ENCODE results near the gene PGAM5.

PGAM5 gene

DNA sequence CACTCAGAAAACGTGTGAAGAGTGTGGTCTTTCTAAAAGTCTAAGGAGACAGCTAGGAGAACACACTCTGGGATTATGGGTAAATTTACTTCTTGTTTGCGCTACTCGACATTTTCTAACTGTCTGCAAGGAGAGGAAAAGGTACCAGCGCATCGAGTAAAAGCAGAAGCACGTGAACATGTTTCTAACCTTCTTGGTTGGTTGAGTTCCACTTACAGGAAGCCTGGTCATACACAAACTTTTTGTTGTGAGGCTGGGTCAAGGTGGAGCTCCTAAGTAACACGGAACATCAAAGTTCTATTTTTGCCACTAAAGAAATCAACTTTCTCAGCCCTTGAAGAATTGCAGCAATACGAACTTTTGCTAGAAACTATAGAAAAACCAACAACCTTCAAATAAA is 31.0 kb downstream of the PGAM5 start:
- Histone ChIP-seq H3K4ac (ENCODE audit: low read length) (no peak overlapping the region), H3K18ac (ENCODE audit: low read length) (no peak overlapping the region), H2AFZ (ENCODE audit: low read length) (no peak overlapping the region), H3K4me3 (ENCODE audit: low read length in 2 of 2) (no peak overlapping the region), H3K27ac (replicated peaks; ENCODE audit: low read length) (no peak overlapping the region), H2BK5ac (ENCODE audit: low read length) (no peak overlapping the region), H4K91ac (ENCODE audit: low read depth, low read length, poor library complexity) (no peak overlapping the region), H3K4me2 (ENCODE audit: insufficient read depth, low read length, poor library complexity, severe bottlenecking) (no peak overlapping the region), H3K4me1 (ENCODE audit: control insufficient read depth in 2 of 2, insufficient read depth in 1 of 2, low read depth in 1 of 2, low read length in 2 of 2) (no peaks in the 10 kb centered on the region), H3K27me3 (ENCODE audit: control insufficient read depth in 3 of 3, insufficient read depth in 3 of 3, low read depth in 1 of 3, low read length in 3 of 3) (no peaks in the 10 kb centered on the region), H3K9me3 (replicated peaks in 1 of 2; ENCODE audit: control insufficient read depth in 2 of 2, insufficient read depth in 1 of 2, low read depth in 1 of 2, low read length in 2 of 2) (peaks cover 0 to 2% of the 10 kb centered on the region in 2 donors), H2BK120ac (ENCODE audit: low read depth, low read length) (no peak overlapping the region), H3K36me3 (replicated peaks in 1 of 2; ENCODE audit: control insufficient read depth in 2 of 2, insufficient read depth in 2 of 2, low read length in 2 of 2) (peaks cover 57 to 96% of the 10 kb centered on the region in 2 donors), H3K9ac (ENCODE audit: low read depth, low read length, poor library complexity) (no peak overlapping the region), H2AK5ac (ENCODE audit: low read depth, low read length) (no peak overlapping the region), H2BK12ac (ENCODE audit: low read length) (no peak overlapping the region), H2BK15ac (ENCODE audit: low read length) (no peak overlapping the region), H3K79me1 (ENCODE audit: low read depth, low read length) (peaks cover 6% of the 10 kb centered on the region), H3K23ac (ENCODE audit: low read depth, low read length, poor library complexity) (no peak overlapping the region), H3K14ac (ENCODE audit: low read length) (no peak overlapping the region), H4K8ac (ENCODE audit: low read depth, low read length) (no peak overlapping the region)
- WGBS, 2 donors (ENCODE audit: extremely low coverage in 2 of 2, insufficient read length in 2 of 2, insufficient replicate concordance in 1 of 2) = no CpG with 5 or more reads among the region's 8 CpGs
- DNase-seq (ENCODE audit: low spot score) = no peak

DNA sequence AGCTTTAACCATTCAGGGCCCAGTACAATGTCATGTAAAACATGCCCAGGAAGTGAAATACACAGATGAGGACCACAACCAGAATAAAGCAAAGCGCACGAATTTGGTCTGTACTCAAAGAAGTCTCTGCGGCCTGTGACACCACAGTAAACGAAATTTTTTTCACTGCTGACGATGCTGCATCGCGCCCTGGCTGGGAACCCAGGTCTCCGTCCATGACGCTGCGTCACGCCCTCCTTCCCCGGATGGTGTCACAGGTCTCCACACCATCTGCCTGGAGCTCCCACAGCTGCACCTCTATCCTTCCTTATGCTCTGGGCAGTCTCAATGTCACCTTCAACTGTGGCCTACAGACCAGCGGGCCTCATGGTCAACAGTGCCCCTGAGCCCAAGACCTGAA is 33.2 kb downstream of the PGAM5 start:
- Histone ChIP-seq H3K4me2 (ENCODE audit: insufficient read depth, low read length, poor library complexity, severe bottlenecking) (no peak overlapping the region), H3K36me3 (replicated peaks in 1 of 2; ENCODE audit: control insufficient read depth in 2 of 2, insufficient read depth in 2 of 2, low read length in 2 of 2) (peaks cover 65 to 98% of the 10 kb centered on the region in 2 donors), H3K14ac (ENCODE audit: low read length) (no peak overlapping the region), H3K4me3 (ENCODE audit: low read length in 2 of 2) (no peak overlapping the region), H2BK120ac (ENCODE audit: low read depth, low read length) (no peak overlapping the region), H3K4ac (ENCODE audit: low read length) (no peak overlapping the region), H2BK5ac (ENCODE audit: low read length) (no peak overlapping the region), H3K9me3 (replicated peaks in 1 of 2; ENCODE audit: control insufficient read depth in 2 of 2, insufficient read depth in 1 of 2, low read depth in 1 of 2, low read length in 2 of 2) (peaks cover 0 to 4% of the 10 kb centered on the region in 2 donors), H3K9ac (ENCODE audit: low read depth, low read length, poor library complexity) (peak overlapping the region; percentile 73), H2BK15ac (ENCODE audit: low read length) (no peak overlapping the region), H2AFZ (ENCODE audit: low read length) (no peak overlapping the region), H4K91ac (ENCODE audit: low read depth, low read length, poor library complexity) (no peak overlapping the region), H3K27ac (replicated peaks; ENCODE audit: low read length) (no peak overlapping the region), H2BK12ac (ENCODE audit: low read length) (no peak overlapping the region), H3K79me1 (ENCODE audit: low read depth, low read length) (peaks cover 9% of the 10 kb centered on the region), H3K18ac (ENCODE audit: low read length) (no peak overlapping the region), H3K4me1 (ENCODE audit: control insufficient read depth in 2 of 2, insufficient read depth in 1 of 2, low read depth in 1 of 2, low read length in 2 of 2) (no peaks in the 10 kb centered on the region), H4K8ac (ENCODE audit: low read depth, low read length) (peak overlapping the region; percentile 95), H3K27me3 (ENCODE audit: control insufficient read depth in 3 of 3, insufficient read depth in 3 of 3, low read depth in 1 of 3, low read length in 3 of 3) (no peaks in the 10 kb centered on the region), H3K23ac (ENCODE audit: low read depth, low read length, poor library complexity) (peak overlapping the region; percentile 37), H2AK5ac (ENCODE audit: low read depth, low read length) (no peak overlapping the region)
- no CpG with 5 or more reads among the region's 13 CpGs for WGBS, 2 donors (ENCODE audit: extremely low coverage in 2 of 2, insufficient read length in 2 of 2, insufficient replicate concordance in 1 of 2)
- no peak for DNase-seq (ENCODE audit: low spot score)

DNA sequence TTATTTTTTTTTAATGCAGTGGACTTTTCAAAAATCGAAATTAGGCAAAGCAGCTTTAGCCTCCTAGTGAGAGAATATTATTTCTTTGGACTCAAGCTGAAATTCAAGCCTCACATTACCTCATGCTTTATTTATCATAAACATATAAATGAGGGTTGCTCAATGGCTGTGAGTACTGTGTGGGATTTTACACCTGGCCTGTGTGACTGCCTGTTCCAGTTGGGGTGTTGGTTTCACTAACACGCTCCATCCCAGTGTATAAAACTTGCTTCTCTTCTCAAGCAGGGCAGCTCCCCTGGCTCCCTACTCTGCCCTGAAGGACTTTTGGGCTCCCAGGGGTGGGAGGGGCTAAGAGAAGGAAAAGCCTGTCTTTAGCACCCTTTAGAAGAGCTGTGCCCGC is 36.0 kb downstream of the PGAM5 start:
- Histone ChIP-seq H2BK12ac (ENCODE audit: low read length) (no peak overlapping the region), H3K27me3 (ENCODE audit: control insufficient read depth in 3 of 3, insufficient read depth in 3 of 3, low read depth in 1 of 3, low read length in 3 of 3) (no peaks in the 10 kb centered on the region), H2AK5ac (ENCODE audit: low read depth, low read length) (no peak overlapping the region)

DNA sequence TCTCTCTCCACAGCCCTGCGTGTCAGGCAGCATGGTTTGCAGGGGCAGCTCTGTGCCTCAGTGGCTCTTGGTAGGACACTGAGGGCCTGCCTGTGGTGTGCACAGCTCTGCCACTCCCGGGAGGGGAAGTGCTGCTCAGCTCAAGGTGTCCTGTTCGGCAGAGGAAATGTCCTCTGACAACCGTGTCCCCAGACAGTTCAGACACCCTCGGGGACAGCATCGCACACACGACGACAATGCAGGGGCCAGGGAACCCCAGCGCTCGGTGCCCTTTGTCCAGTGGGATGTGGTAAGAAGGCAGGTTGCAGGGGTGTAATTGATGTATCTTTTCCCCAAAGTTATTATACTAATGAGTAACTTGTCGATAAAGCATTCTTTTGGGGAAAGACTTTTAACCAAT is 36.8 kb downstream of the PGAM5 start:
- H3K23ac ChIP-seq (ENCODE audit: low read depth, low read length, poor library complexity) = no peak overlapping the region
- no peak overlapping the region for H2BK12ac ChIP-seq (ENCODE audit: low read length)
- H3K36me3 ChIP-seq (replicated peaks in 1 of 2; ENCODE audit: control insufficient read depth in 2 of 2, insufficient read depth in 2 of 2, low read length in 2 of 2) = peaks cover 62 to 98% of the 10 kb centered on the region in 2 donors

More for the DNA sequence above, 36.0 kb downstream of the PGAM5 start:
- Histone ChIP-seq H2BK5ac (ENCODE audit: low read length) (no peak overlapping the region), H3K4me3 (ENCODE audit: low read length in 2 of 2) (no peak overlapping the region), H3K9me3 (replicated peaks in 1 of 2; ENCODE audit: control insufficient read depth in 2 of 2, insufficient read depth in 1 of 2, low read depth in 1 of 2, low read length in 2 of 2) (peaks cover 0 to 4% of the 10 kb centered on the region in 2 donors), H2BK15ac (ENCODE audit: low read length) (no peak overlapping the region), H3K23ac (ENCODE audit: low read depth, low read length, poor library complexity) (no peak overlapping the region), H3K27ac (replicated peaks; ENCODE audit: low read length) (no peak overlapping the region), H3K18ac (ENCODE audit: low read length) (no peak overlapping the region), H4K8ac (ENCODE audit: low read depth, low read length) (no peak overlapping the region), H3K4ac (ENCODE audit: low read length) (no peak overlapping the region), H3K36me3 (replicated peaks in 1 of 2; ENCODE audit: control insufficient read depth in 2 of 2, insufficient read depth in 2 of 2, low read length in 2 of 2) (peaks cover 64 to 98% of the 10 kb centered on the region in 2 donors), H3K4me2 (ENCODE audit: insufficient read depth, low read length, poor library complexity, severe bottlenecking) (no peak overlapping the region), H2AFZ (ENCODE audit: low read length) (no peak overlapping the region), H2BK120ac (ENCODE audit: low read depth, low read length) (no peak overlapping the region), H3K79me1 (ENCODE audit: low read depth, low read length) (peaks cover 7% of the 10 kb centered on the region), H4K91ac (ENCODE audit: low read depth, low read length, poor library complexity) (no peak overlapping the region), H3K14ac (ENCODE audit: low read length) (no peak overlapping the region), H3K9ac (ENCODE audit: low read depth, low read length, poor library complexity) (no peak overlapping the region), H3K4me1 (ENCODE audit: control insufficient read depth in 2 of 2, insufficient read depth in 1 of 2, low read depth in 1 of 2, low read length in 2 of 2) (no peaks in the 10 kb centered on the region)
- DNase-seq (ENCODE audit: low spot score) = no peak
- WGBS, 2 donors (ENCODE audit: extremely low coverage in 2 of 2, insufficient read length in 2 of 2, insufficient replicate concordance in 1 of 2) = no CpG with 5 or more reads among the region's 3 CpGs

More for the DNA sequence above, 36.8 kb downstream of the PGAM5 start:
- no peak overlapping the region for H3K18ac ChIP-seq (ENCODE audit: low read length)
- H3K27me3 ChIP-seq (ENCODE audit: control insufficient read depth in 3 of 3, insufficient read depth in 3 of 3, low read depth in 1 of 3, low read length in 3 of 3) = no peaks in the 10 kb centered on the region
- DNase-seq (ENCODE audit: low spot score) = no peak
- H2BK15ac ChIP-seq (ENCODE audit: low read length) = no peak overlapping the region
- no peak overlapping the region for H3K4ac ChIP-seq (ENCODE audit: low read length)
- no peak overlapping the region for H4K91ac ChIP-seq (ENCODE audit: low read depth, low read length, poor library complexity)
- peak overlapping the region; percentile 30 for H3K9ac ChIP-seq (ENCODE audit: low read depth, low read length, poor library complexity)
- no peak overlapping the region for H3K14ac ChIP-seq (ENCODE audit: low read length)
- peaks cover 7% of the 10 kb centered on the region for H3K79me1 ChIP-seq (ENCODE audit: low read depth, low read length)
- H2AK5ac ChIP-seq (ENCODE audit: low read depth, low read length) = no peak overlapping the region
- no peak overlapping the region for H2AFZ ChIP-seq (ENCODE audit: low read length)
- H2BK120ac ChIP-seq (ENCODE audit: low read depth, low read length) = no peak overlapping the region
- no CpG with 5 or more reads among the region's 11 CpGs for WGBS, 2 donors (ENCODE audit: extremely low coverage in 2 of 2, insufficient read length in 2 of 2, insufficient replicate concordance in 1 of 2)
- H3K4me1 ChIP-seq (ENCODE audit: control insufficient read depth in 2 of 2, insufficient read depth in 1 of 2, low read depth in 1 of 2, low read length in 2 of 2) = no peaks in the 10 kb centered on the region
- no peak overlapping the region for H3K27ac ChIP-seq (replicated peaks; ENCODE audit: low read length)
- H3K4me3 ChIP-seq (ENCODE audit: low read length in 2 of 2) = no peak overlapping the region
- H3K9me3 ChIP-seq (replicated peaks in 1 of 2; ENCODE audit: control insufficient read depth in 2 of 2, insufficient read depth in 1 of 2, low read depth in 1 of 2, low read length in 2 of 2) = peaks cover 0 to 4% of the 10 kb centered on the region in 2 donors
- H2BK5ac ChIP-seq (ENCODE audit: low read length) = no peak overlapping the region
- H4K8ac ChIP-seq (ENCODE audit: low read depth, low read length) = no peak overlapping the region
- no peak overlapping the region for H3K4me2 ChIP-seq (ENCODE audit: insufficient read depth, low read length, poor library complexity, severe bottlenecking)
